GM21360 (cell line): ENCODE data around the gene KLF13.

Source experiments
- ATAC-seq: cut with Tn5 transposase; IDR thresholded peaks from one replicate; pipeline ENCODE4 v1.9.1; 2021; ENCODE audit warnings: mild to moderate bottlenecking, moderate library complexity; ENCODE audit not compliant: unreplicated experiment

KLF13 gene

DNA sequence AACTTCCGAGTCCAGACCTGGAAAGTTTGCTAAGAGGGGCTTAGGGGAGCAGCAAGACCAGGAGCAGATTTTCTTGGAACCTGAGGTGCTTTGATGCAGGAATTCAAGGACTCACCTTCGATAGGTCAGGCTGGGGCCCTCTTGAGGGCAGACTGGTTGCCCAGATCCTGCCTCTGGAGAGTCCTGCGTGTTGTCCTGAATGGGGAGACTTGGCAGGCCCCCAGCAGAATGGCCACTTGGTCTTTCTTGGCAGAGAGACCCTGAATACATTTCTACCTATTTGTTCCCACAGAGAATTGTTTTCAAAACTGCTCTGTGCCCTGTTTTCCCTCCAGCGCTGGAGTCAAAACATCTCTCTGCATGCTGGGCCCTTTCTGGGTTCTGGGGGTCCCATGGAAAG lies 4.2 kb downstream of the KLF13 start:
- no peak for ATAC-seq

DNA sequence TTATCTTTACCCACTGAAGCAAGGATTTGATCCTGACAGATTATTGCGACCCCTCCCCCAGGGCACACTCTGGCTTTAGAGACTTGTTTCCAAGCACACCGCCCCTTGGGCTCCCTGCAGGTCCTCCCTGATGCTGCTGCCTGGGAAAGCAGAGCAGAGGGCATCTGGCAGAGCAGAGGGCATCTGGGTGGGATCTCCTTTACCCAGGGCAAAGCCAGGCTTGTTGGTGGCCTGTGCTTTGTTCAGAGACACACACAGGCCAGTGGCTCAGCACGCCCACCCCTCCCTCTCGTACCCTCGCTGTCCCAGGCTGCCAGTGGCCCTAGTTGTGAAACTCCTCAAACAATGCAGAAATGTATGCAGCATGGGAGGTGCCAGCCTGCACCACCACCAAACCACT lies 4.8 kb downstream of the KLF13 start:
- ATAC-seq, result no peak

DNA sequence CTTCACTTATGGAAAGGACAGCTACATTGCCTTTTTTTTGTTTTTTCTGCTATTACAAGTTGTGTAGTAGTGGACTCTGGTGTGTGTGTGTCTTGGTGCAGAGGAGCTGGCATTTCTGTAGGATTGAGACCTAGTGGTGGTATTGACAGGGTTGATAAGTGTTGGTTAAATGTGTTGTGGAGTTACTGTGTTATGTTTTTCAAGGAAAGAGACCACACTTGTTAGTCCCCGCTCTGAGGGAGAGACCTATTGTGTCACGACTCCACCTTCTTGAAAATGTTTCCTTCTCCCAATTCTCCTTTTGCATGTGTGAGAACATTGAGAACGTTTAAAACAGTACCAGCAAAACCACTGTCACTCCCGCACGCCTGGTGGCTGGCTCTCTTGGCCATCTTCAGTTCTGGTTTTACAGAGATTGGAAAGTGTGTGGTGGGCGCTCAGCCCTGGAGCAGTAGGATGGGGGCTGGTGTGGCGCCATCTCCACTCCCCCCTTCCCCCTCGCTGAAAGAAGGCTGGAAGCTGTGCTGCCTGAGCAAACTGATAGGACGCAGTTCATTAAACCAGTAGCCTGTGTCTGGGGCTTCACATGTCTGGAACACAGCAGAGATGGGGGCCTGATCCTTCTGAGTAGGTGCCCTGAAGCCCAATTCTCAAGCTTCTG lies 5.5 kb downstream of the KLF13 start:
- ATAC-seq, result no peak

DNA sequence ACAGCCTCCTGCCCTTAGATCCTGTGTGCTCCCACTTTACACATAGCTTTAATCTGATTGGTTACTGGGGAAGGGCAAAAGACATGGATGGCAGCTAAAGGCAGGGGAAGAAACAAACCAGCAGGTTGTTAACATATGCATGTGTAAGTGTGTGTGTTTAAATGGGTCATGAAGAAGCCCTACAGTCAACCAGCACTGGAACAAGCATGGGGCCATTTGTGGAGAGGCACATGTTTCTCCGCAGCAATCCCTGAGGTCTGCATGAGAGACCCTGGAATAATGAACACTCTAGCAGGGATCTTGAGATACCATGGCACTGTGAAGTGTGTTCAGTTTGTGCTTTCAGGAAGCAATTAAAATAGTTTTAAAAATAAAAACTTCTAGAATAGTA lies 6.0 kb downstream of the KLF13 start:
- no peak for ATAC-seq

DNA sequence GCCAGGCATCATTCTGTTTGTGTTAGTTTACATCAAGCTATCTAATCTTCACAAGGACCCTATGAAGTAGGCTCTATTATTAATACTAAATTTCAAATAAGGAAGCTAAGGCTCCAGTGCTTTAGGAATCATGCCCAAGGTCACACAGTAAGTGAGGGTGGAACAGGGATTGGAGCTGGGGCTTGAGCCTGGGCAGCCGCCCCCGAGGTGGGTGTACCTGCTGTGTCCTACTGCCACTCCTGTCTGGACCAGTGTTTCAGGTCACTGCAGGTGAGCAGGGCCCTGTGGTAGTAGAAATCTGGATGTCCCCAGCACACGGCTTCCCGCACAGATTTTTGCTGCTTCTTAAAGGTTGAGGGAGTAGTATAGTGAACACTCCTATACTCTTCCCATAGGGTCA lies 6.5 kb downstream of the KLF13 start:
- no peak for ATAC-seq

DNA sequence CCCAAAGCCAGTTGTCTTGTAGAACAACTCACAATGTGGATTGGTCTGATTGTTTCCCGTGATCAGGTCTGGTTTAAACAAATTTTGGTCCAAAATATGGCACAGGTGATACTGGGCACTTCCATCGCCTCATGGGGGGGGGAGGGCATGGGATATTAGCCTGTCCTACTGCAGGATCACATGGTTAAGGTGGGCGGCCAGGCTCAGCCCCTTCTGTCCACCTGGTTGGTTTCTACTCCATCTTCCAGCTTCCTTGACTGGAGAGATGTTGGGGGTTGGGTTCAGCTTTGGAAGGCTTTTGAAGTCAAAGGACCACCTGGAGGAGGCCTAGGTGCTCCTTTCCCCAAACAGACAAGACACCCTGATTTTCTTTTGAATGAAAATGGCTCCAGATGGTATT lies 7.2 kb downstream of the KLF13 start:
- no peak for ATAC-seq

DNA sequence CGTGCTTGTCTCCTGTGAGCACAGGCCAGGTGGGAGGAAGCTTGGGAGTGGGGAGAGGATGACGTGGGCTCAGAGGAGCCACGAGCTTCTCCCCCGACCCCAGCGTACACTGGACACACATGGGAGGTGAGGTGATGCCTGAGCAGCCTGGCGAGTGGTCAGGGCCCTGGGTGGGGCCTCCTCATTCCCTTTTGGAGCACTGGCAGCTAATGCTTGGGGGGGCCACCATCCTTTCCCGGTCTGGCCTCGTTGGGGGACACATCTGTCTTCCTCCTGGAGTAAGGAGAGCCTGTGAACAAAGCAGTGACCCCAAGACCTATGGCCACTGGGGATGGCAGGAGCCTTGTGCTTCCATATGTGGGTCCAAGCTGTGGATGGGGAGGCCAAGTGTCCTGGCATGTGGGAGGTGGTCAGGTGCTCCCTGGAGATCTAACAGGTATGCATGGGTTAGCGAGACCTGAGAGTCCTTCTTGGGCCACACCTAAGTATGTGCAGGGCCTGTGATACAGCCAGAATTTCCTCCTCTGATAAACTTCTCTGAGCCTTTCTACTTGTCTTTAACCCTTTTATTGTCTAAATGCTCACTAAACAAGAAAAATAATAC lies 9.5 kb downstream of the KLF13 start:
- ATAC-seq, result no peak

DNA sequence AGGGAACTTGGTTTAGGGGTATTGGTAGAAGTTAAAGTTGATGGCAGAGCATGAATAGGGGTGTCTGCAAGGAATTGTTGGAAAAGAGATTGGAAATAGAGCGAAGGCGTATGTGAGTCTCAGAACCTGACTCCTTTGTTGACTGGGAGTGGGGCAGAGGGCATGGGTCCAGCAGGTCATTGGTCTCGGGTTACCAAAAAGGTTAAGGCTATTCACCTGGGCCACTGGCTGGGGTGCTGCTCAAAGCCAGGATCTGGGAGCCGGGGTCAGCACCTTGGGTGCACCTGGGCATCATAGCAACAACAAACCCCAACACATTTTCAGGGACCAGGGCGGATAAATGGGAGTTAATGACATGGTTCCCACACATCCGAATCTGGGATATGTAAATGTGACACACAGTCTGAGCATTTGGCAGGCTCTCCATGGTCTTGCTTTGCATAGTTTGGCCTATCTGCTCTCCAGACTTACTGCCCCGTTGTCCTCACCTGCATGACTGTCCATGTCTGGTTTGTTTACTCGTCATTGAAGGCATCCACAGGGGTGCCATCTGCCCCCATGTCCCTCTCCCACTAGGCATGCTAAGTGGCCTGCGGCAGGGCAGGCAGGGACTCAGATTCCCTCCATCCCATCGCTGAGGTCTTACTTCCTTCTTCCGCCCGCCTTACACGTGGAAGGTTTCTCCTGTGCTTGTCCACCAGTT lies 10.1 kb downstream of the KLF13 start:
- no peak for ATAC-seq

DNA sequence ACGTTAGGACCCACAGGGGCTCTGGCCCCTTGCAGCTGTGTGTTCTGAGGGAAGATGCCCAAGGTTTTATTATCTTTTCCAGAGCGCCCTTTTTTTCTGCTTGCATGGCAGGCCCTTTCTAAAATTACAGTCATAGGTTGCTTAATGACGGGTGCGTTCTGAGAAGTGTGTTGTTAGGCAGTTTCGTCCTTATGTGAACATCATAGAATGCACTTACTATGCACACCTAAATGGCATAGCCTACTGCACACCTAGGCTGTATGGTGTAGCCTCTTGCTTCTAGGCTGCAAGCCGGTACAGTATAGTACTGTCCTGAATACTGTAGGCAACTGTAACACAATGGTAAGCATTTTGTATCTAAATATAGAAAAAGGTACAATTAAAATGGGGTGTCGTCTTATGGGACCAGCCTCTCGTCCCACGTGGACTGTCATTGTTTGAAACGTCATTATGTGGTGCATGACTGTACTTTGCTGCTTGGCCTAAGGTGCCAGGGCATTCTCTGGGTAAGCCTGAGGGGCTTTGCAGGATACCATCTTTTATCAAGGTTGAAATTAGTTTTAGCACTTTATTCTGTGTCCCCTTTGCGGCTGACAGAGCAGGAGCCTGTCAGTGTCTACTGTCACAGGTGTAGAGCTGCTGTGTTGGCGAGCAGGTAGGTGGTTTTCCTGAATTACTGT lies 10.9 kb downstream of the KLF13 start:
- no peak for ATAC-seq

DNA sequence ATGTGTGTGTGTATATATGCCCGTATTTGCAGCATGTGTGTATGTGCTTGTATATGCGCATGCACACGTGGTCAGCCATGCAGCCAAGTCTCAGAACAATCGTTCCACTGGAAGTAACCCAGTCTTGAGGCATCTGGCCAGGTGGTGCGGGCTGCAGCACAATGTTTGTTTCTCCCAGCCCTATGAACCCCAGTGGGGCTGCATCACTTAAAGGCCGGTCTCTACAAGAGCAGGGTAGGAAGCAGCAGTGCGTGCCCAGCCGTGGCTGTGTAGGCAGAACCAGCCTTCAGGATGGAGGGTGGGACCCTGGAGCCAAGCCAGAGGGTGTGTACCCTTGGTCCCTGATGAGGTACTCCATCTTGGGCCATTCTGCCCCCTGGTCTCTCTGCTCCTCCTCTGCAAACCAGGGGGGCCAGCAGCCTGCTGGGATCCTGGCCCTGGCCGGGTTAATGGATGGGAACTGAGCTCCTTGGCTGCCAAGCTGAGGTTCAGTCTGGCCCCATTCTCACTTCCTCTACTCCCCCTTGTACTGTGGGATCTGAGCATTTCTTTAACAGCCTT lies 11.8 kb downstream of the KLF13 start:
- peak; percentile 33 for ATAC-seq

DNA sequence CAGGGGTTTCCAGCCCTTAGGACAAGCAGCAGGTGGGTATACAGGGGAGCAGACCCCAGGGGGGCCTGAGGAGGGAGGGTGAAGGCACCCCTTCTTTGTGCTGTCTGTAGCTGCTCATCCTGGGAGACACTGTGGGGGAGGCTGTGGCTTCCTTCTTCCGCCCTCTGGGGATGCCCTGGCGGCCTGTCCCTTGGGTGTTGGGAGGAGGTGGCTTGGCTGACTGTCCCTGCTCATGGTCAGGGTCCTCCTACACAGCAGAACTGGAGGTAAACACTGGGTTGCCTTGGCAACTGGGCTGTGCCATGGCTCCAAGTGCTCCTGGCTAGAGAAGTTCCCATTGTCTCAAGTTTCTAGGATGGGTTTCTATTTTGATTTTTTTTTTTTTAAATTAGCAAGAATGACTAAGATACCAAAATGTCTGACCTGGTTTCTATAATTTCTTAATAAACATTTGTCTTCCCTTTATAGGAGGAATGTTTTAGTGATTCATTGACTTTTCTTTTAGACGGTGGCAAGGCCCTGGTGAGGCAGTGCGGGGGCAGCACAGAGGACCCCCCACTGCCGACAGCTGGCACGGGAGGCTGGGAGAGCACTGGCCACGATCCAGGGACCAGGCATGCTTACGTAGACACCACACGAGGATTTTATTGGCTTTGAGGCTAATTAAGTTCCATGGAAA lies 12.4 kb downstream of the KLF13 start:
- ATAC-seq, result peak; percentile 31

DNA sequence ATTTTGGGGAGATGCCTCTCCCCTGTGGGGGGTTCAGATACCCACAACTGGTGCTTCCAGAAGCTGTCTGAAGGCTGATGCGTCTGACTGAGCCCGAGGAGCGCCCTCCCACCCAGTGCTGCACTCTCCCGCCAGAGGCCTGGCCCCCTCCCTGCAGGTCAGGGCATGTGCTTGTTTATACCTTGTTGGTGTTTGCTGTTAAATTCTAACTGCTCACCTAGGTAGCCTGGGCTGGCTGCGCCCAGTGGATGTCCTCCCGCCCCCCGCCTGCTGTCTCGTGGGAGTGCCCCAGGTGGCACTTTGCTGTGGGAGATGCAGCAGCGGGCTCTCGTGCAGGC lies 12.9 kb downstream of the KLF13 start:
- ATAC-seq, result no peak

DNA sequence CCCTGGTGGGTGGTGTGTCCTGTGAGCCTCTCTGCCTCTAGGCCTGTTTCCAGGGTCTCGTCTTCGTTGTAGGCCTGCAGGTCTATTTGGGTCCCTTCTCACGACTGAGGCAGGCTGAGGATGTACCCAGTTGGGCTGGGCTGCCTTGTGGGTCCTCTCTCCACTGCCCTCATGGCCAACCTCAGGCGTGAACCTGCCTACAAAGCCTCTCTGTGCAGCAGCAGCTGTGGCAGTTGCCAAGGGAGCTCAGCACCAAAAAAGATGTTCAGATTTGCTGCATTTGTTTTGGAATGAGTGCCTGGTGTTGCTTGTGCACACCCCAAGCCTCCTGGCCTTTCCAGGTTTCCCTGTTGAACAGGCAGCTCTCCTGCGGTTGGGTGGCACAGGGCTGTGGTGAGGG lies 13.4 kb downstream of the KLF13 start:
- ATAC-seq, result no peak

DNA sequence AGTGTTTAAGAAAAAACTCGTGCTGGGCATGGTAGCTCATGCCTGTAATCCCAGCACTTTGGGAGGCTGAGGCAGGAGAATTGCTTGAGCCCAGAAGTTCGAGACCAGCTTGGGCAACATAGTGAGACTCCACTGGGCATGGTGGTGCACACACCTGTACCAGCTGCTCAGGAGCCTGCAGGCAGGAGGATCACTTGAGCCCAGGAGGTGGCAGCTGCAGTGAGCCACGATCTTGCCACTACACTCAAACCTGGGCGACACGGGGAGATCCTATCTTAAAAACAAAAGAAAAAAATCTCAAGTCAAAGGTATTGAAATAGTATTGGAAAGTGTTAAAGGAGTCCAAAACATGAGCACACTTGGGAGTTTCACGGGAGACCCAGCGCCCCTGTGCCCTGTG lies 14.0 kb downstream of the KLF13 start:
- ATAC-seq, result no peak

DNA sequence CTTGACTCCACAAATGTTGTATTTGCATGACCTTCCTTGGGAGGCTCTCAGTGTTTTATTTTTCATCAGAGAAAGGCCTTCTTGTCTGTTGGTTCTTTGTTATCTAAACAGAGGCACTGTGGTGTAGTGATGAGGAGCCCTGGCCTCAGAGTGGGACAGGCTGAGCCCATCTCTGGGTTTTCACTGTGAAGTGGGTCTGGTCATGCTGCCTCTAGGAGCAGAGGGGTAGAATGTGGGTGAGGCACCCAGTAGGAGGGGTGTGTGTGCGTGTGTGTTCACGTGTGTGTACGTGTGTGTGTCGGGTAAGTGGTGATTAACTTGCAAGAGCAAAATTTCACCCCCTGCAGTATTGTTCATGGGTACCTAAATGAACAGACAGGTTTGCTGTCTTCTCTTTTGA lies 14.4 kb downstream of the KLF13 start:
- no peak for ATAC-seq

DNA sequence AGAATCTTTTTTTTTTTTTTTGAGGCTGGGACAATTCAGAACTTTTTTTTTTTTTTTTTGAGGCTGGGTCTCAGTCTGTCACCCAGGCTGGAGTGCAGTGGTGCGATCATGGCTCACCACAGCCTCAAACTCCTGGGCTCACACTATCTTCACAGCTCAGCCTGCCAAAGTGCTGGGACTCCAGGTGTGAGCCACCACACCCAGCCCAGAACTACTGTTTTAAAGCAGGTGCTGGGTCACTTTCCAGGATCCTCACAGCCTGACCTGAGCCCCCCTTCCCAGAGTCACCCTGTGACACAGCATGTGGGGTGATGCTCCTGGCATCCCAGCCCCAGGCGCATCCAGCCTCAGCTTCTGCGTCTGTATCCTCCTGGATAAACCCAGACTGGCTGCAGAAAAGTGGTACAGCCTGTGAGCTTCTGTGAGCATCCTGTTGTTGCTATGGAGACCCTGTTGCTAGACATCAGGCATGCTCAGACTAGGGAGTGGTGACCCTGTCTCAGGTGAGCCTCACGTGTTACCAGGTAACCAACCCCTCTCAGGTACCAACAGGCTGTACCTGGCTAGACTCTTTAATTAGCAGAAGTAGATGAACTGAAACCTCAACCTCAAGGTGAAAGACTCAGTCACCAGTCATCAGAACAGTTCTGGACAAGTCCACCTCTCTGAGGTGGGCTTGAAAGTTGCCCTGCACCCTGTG lies 15.0 kb downstream of the KLF13 start:
- ATAC-seq, result no peak

DNA sequence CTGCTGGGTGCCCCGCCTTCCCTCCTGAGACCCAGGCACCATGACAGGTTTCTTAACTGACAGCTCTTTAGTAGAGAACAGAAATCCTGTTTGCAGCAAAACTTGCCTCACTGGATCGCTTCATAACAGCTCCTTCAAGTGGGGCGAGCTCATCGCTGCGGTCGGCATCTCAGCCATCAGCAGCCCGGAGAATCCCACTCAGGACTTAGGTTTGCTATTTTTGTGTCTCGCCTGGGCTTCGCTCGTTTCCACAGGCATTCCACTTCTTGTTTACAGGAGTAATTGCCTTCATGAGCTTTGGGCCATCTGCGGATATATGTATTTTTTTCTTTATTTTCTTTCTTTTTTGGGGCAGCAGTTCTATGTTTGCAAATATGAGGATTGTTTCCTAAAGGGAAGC lies 15.7 kb downstream of the KLF13 start:
- ATAC-seq, result no peak

DNA sequence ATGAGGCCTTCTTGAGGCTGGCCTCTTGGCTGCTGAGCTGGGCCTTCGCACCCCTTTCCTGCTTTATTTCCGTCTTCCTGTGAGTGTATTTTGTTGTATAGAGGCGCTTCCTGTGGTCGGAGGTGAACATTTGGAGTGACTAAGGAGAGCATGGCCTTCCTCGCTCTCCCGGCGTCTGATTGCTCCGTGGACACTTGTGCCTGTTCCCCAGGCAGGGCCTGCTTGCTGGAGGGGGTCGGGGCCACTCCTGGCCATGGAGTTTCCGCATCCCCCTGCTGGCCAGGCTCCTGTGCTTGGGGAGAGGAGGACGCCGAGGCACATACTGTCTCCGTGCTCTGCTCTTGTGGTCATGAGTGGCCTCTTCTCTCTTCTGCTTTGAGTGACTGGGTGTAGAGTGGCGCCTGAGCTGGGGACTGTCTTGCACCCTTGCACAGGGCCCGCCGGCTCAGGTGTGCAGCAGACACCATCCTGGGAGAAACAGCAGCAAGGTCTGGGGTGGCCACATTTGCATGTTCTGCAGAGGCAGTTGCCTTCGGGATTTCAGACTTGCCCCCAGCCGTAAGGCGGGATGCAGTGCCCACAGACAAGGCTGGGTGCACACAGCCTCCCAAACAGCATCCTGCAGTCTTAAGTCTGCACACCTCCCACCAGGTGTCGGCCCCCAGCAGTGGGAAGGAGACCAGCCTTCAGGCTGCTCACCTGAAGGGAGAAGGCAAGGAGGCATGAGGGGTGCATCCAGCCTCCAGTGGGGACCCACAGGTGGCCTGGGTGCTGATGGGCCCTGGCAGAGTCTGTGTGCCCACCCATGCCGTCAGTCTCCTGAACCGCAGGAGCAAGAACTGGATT lies 16.4 kb downstream of the KLF13 start:
- no peak for ATAC-seq

DNA sequence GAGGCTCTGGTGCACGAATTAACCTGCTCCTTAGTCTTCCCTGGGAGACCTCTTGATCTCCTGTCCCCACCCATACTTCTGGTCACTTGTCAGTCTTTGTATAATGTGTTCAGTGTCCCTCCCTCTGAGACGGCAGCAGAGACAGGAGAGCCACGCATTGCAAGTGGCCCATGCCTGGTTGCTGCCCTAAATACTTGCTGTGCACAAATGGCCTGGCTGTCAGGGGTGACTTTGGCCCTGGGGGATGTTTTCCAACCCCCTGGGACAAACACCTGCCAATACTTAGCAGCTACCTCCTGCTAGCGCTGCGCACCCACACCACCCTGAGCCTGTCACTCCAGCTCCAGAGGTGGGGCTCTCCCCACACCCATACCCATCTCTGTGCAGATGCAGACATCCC lies 17.2 kb downstream of the KLF13 start:
- no peak for ATAC-seq

DNA sequence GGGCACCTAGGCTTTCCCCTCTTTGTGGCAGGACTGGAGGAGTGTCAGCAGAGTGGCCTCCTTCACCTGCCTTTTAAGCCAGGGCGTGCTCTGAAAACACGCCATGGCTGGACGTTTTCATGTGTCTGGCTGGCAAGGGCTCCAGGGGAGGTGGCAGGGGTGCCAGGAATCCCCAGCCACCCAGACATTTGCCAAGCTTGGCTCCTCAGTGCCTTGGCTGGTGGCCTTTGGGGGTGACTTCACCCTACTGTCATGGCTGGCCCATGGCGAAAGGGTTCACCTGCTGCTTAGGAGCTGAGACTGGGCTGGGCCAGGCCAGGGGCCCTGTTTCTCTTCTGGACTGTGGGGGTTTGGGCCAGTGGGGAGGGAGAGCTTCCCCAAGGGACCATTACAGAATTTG lies 17.6 kb downstream of the KLF13 start:
- no peak for ATAC-seq
